ENCODE data around the gene RNF115.
"Not testable (repeated sequence)": the region's sequence is repeated elsewhere in the genome, so short reads cannot be mapped to it uniquely, and the experiment has no call there.

RNF115 gene

DNA sequence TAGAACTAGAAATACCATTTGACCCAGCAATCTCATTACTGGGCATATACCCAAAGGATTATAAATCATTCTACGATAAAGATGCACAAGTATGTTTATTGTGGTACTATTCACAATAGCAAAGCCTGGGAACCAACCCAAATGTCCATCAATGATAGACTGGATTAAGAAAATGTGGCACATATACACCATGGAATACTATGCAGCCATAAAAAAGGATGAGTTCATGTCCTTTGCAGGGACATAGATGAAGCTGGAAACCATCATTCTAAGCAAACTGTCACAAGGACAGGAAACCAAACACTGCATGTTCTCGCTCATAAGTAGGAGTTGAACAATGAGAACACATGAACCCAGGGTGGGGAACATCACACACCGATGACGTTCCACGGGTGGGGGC, 97.7 kb downstream of the RNF115 start:
- not testable (repeated sequence) for DNase-seq

DNA sequence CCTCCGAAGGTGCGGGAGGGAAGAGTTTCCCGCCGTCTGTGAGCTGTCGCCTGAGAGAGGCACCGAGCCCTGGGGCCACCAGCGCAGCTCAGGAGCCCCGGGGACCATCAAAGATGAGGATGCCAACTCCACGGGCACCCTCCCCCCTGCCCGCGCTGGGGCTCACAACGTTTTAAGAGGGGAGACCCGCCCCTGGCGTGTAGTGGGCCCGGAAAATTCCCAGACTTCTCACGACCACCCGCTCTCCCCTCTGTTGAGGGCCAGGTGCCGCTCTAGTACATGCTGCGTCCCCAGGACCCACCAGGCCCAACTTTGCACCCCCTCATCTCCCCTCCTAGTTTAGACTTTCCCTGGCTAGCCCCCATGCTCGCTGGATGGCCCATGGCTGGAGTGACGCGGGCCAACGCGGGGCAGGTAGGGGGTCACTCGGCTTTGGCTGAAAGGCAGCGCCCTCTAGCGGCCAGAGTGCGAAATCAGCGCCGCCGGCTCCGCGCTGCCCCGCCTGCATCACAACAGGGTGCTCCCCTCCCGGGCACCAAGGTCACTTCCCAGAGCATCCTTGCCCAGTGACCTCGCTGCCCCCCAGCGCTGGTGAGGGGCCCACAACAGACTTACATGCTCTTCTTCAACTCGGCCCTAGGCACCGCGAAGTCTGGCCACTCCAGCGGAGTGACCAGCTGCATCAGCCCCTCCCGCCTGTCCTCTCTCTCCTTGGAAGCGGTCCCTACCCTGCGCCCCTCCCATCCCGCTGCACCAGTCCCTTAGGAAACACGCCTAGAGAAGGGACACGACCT, 102.8 kb downstream of the RNF115 start:
- peak; percentile 71 for DNase-seq

- no peak for DNase-seq
Observed at GRCh38 chr1:145720556-145720877, 103.4 kb downstream of the RNF115 start.

DNA sequence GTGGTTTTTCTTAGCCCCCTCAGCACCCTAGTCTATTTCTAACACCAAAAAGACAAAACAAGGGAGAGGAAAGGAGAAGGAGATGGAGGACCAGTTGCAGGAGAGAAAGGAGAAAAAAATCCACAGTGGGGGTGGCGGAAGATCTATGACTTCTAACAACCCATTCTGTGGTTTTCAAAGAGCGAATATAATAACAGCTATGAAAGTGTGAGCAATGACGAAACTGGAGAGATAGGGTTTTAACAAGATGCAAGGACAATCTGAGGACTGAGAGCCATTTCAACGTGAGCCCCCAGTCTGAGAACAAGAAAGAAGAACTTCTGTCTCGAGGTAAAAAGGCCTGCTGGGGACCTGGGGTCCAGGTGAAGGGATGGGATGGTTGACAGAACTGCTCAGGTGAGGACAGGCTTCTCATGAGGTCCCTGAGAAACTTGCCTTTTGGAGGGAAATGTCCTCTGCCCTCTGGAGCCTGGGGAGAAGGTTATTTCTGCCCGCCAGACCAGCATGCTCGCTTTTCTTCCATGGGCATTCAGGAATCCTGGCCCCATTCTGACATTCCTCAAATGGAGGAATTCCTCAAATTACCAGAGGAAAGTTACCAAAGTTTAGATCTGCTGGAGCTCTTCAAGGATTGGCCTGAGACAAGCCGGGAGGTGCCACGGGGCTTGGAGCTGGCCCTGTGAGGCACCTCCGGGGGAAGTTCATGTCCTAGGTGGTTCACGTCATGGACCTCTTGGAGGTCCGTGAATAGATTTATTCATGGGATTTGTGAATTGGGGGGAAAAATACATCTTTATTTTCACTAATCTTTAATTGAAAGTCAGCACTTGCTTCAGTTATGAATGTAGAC, 104.4 kb downstream of the RNF115 start, which contains the start of gene CD160:
CD160 (plus strand) TSS at position 270 of the 850 bp plus-strand sequence. CDS start 8,829 bp downstream, outside the sequence.
- DNase-seq, result peak; percentile 28

DNA sequence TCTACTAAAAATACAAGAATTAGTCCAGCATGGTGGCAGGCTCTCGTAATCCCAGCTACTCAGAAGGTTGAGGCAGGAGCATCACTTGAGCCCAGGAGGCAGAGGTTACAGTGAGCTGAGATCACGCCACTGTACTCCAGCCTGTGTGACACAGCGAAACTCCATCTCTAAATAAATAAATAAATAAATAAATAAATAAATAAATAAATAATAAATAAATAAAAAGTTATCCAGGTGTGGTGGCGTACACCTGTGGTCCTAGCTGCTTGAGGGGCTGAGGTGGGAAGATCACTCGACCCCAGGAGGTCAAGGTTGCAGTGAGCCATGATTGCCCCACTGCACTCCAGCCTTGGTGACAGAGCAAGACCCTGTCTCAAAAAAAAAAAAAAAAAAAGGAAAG, 105.4 kb downstream of the RNF115 start:
- DNase-seq, result not testable (repeated sequence)

GRCh38 chr1:145717833-145718232, 106.1 kb downstream of the RNF115 start:
- no peak for DNase-seq

DNA sequence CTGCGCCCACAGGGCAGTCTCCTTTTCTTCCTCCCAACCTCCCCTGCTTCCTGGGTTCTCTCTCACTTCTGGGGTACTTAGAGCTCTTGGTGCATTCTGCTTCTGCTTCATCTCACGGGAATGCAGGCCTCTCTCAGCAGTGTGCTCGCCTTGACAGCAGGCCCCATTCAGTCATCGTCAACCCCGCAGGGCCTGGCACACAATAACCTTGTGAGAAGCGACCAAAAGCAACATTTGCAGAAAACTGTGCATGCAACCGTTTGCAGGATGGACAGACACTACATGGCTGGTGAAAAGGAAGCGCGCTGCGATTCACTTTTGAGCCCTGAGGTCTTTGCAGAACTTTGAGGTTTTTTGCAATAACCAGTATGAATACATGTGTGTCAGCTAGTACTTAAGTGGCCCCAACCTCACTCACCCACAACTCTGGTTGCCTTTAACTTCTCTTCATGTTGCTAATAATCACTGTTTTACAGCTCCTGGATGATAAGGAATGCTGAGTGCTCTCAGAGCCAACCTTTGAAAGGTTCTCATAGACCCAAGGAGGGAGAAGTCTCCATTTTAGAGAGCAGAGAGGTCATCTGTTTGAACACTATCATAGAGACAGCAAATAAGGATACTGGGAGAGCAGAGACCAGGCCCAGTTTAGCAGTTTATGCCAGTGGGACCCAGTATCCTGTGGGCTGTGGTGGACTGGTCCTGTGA, 107.1 kb downstream of the RNF115 start:
- no peak for DNase-seq

- DNase-seq, result no peak
Observed at GRCh38 chr1:145714524-145715111, 109.3 kb downstream of the RNF115 start.

GRCh38 chr1:145711213-145711651, 112.7 kb downstream of the RNF115 start:
- no peak for DNase-seq

GRCh38 chr1:145710291-145711027, 113.4 kb downstream of the RNF115 start:
- DNase-seq, result no peak

GRCh38 chr1:145708063-145708462, 115.8 kb downstream of the RNF115 start:
- no peak for DNase-seq

GRCh38 chr1:145707183-145707867, 116.6 kb downstream of the RNF115 start, which contains the start of gene PDZK1:
Gene PDZK1 (minus strand): TSS chr1:145707368. CDS start chr1:145688021, 19,347 bp downstream.
- DNase-seq, result no peak

- no peak for DNase-seq
Observed at GRCh38 chr1:145706086-145706664, 117.7 kb downstream of the RNF115 start.

GRCh38 chr1:145705622-145706021, 118.3 kb downstream of the RNF115 start:
- no peak for DNase-seq

DNA sequence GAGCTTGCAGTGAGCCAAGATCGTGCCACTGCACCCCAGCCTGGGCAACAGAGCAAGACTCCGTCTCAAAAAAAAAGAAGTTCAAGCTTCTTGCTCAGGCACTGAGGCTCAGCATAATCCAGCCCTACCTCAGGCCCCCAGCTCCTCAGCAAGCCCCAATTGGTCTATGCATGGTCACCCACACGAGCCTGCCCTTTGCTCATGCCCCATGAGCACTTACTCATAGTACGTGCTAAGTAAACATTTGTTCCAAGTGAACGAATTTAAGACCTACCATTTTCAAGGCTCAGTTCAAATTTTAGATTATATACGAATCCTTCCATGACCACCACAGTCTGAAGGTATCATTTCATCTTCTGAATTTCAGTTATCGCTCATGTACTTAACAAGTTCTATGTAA, 121.1 kb downstream of the RNF115 start:
- no peak for DNase-seq

DNA sequence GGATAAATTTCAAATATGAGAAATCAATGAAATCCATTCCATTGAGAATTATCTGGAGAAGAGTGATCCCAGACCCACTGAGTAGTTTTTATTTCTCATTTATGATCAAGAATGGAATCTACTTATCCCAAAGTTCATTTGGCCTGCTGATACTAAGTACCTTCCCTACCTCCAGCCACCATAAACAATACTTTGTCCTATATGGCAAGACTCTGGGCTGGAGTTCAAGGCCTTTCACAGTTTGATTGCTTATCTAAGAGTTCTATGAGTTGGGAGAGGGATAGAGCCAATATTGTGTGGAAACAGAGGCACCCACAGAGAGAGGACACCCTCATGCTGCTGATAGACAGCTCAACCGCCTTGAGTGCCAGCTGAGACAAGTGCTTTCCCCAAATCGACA, 121.8 kb downstream of the RNF115 start:
- no peak for DNase-seq

GRCh38 chr1:145701306-145701862, 122.5 kb downstream of the RNF115 start:
- DNase-seq, result no peak

GRCh38 chr1:145696630-145696960, 127.3 kb downstream of the RNF115 start:
- DNase-seq, result no peak

DNA sequence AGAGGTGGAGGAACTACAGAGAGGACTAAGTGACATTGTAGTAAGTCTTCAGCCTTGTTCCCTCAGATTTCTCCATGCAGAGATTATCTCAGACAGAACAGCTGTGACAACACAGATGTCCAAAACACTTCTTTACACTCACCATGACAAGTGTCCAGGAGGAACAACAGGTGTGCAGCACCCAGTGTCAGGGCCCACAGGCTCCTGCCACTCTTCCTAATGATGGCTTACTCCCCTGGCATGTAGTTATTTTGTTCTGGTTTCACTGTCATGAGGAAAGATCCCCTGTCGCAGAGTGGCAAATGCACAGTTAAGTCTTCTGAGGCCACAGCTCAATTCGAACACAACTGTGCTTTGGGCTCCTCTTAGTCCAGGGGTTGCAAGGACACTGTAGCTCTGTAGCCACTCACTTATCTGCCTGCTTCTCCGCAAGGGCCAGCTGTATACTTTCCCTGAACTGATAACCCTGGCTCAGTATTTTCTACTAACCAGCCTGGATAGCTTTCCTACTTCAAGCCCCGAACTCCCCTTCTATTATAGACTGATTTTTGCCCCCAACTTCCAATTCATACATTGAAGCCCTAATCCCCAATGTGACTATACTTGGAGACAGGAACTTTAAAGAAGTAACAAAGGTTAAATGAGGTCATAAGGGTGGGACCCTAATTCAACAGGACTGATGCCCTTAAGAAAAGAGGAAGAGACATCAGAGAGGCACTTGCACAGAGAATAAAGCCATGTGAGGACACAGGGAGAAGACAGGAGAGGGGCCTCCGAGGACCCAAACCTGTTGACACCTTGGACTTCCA, 127.9 kb downstream of the RNF115 start:
- no peak for DNase-seq
